Keratinocyte (primary cell): Measurements from ENCODE around the gene CACNA2D1. TPM values are rescaled to one million over a fixed set of nuclear protein-coding genes. Genes with fewer than 3 reads are reported as not detected.
"Not testable (repeated sequence)": the region's sequence is repeated elsewhere in the genome, so short reads cannot be mapped to it uniquely, and the experiment has no call there.

Experiments
- DNase-seq: peaks from one replicate; pipeline ENCODE4 v3.0.0-alpha.2; 2011; ENCODE audit warnings: low read depth, missing footprints, low spot score
- FAIRE-seq: peaks from 2 replicates; lab custom pipeline; 2011; peaks lifted over from hg19 to GRCh38; lab: Jason Lieb, UNC
- H2AFZ ChIP-seq: 2 replicates; pipeline ENCODE4 v1.6.0; 2012; ENCODE audit warnings: low read length, control low read depth, inconsistent platforms; ENCODE audit not compliant: control insufficient read depth
- H3K27ac ChIP-seq: 2 replicates; pipeline ENCODE4 v1.5.1; 2011; ENCODE audit warnings: low read length; ENCODE audit not compliant: control insufficient read depth, insufficient read depth
- H3K27me3 ChIP-seq: 3 replicates; pipeline ENCODE4 v1.6.0; 2011; ENCODE audit warnings: low read length; ENCODE audit not compliant: control insufficient read depth, insufficient read depth; ENCODE audit errors: extremely low read depth
- H3K36me3 ChIP-seq, 2 experiments: 2 replicates in 1 of 2; 3 replicates in 1 of 2; pipeline ENCODE4 v1.5.1; 2011; ENCODE audit warnings: low read length in 2 of 2, mild to moderate bottlenecking in 1 of 2; ENCODE audit not compliant: control insufficient read depth in 2 of 2, insufficient read depth in 2 of 2; ENCODE audit errors: extremely low read depth in 1 of 2
- H3K4me1 ChIP-seq: 3 replicates; pipeline ENCODE4 v1.5.1; 2011; ENCODE audit warnings: low read length; ENCODE audit not compliant: control insufficient read depth, insufficient read depth; ENCODE audit errors: extremely low read depth
- H3K4me2 ChIP-seq: 3 replicates; pipeline ENCODE4 v1.6.0; 2011; ENCODE audit warnings: low read depth, low read length; ENCODE audit not compliant: control insufficient read depth, insufficient read depth; ENCODE audit errors: extremely low read depth
- H3K4me3 ChIP-seq, 3 experiments: fragments of 200-600 bp in 1 of 3; sonication (generic) in 1 of 3; 2 replicates in 2 of 3; 3 replicates in 1 of 3; pipeline ENCODE4 v1.5.1; 2011 to 2016; ENCODE audit warnings: low read length in 3 of 3, mild to moderate bottlenecking in 3 of 3, control low read depth in 2 of 3, inconsistent platforms in 1 of 3, low read depth in 1 of 3, mixed read lengths in 1 of 3, mixed run types in 1 of 3, moderate library complexity in 1 of 3; ENCODE audit not compliant: control insufficient read depth in 2 of 3, insufficient read depth in 2 of 3; ENCODE audit errors: extremely low read depth in 1 of 3
- H3K79me2 ChIP-seq: 2 replicates; pipeline ENCODE4 v1.6.0; 2012; ENCODE audit warnings: low read length; ENCODE audit not compliant: control insufficient read depth, insufficient read depth
- H3K9ac ChIP-seq: 3 replicates; pipeline ENCODE4 v1.6.0; 2011; ENCODE audit warnings: low read length; ENCODE audit not compliant: control insufficient read depth, insufficient read depth; ENCODE audit errors: extremely low read depth
- H3K9me1 ChIP-seq: 3 replicates; pipeline ENCODE4 v1.6.0; 2011; ENCODE audit warnings: low read length; ENCODE audit not compliant: control insufficient read depth, insufficient read depth; ENCODE audit errors: extremely low read depth
- H3K9me3 ChIP-seq: 2 replicates; pipeline ENCODE4 v1.5.1; 2012; ENCODE audit warnings: low read depth, low read length; ENCODE audit not compliant: control insufficient read depth
- H4K20me1 ChIP-seq: 3 replicates; pipeline ENCODE4 v1.6.0; 2011; ENCODE audit warnings: low read length; ENCODE audit not compliant: control insufficient read depth, insufficient read depth; ENCODE audit errors: extremely low read depth
- CTCF ChIP-seq, 3 experiments: IDR thresholded peaks in 1 of 3; conservative IDR thresholded peaks in 1 of 3; optimal IDR thresholded peaks in 1 of 3; 2 replicates in 2 of 3; 3 replicates in 1 of 3; pipeline versions ENCODE3 to v1.5.1; 2011; ENCODE audit warnings: low read length in 3 of 3, mild to moderate bottlenecking in 3 of 3, moderate library complexity in 2 of 3, control low read depth in 1 of 3, inconsistent platforms in 1 of 3; ENCODE audit not compliant: insufficient read depth in 2 of 3; ENCODE audit errors: extremely low read depth in 1 of 3
- EZH2 ChIP-seq: IDR thresholded peaks from one replicate; pipeline ENCODE4 v1.6.1; 2012; ENCODE audit warnings: inconsistent platforms, mild to moderate bottlenecking, low read length, moderate library complexity
- dilution Hi-C: fragments of 300-500 bp; cut with MboI; formaldehyde crosslinking; loops from one replicate; pipeline ENCODE4 v1.7.0; 2020; ENCODE audit warnings: low sequenced_read_pairs; ENCODE audit not compliant: extremely low pct_ligation_motif_present
- polyA plus RNA-seq, 5 experiments: library from polyadenylated mRNA; depleted of rRNA in 3 of 5; stranded (reverse) in 3 of 5; stranded (forward) in 1 of 5; unstranded in 1 of 5; fragments of >200 nt; gene quantifications; 1 replicate in 1 of 5; 2 replicates in 3 of 5; 3 replicates in 1 of 5; pipeline versions ENCODE4 v1.2.1 to v1.2.3, GENCODE V29; 2011 to 2012; ENCODE audit warnings: missing spikeins in 2 of 5, low read depth in 1 of 5, low replicate concordance in 1 of 5

Gene CACNA2D1
- polyA plus RNA-seq, 1 donor (not counting 4 experiments of a cell fraction or from before 2014, with no cell fraction given), result 1.8 TPM

GRCh38 chr7:82433507-82433906, 10.1 kb downstream of the CACNA2D1 start:
- H2AFZ ChIP-seq, result no peak overlapping the region
- H3K27ac ChIP-seq, result no peak overlapping the region
- no peak overlapping the region for H3K4me3 ChIP-seq
- no peaks in the 10 kb centered on the region for H3K79me2 ChIP-seq
- no peaks in the 10 kb centered on the region for H3K4me1 ChIP-seq
- dilution Hi-C loops, result no loop called here
- no peaks in the 10 kb centered on the region for H3K9me3 ChIP-seq
- H4K20me1 ChIP-seq, result no peaks in the 10 kb centered on the region
- no peak for FAIRE-seq
- no peak overlapping the region for H3K9ac ChIP-seq
- no peak for TF ChIP-seq EZH2
- TF ChIP-seq CTCF (optimal IDR thresholded peaks at IDR 0.05 in 1 of 3, IDR thresholded peaks at IDR 0.05 in 1 of 3, conservative IDR thresholded peaks at IDR 0.05 in 1 of 3; ENCODE audit: extremely low read depth in 1 of 3, insufficient read depth in 2 of 3, low read length in 3 of 3), result no peak
- no peaks in the 10 kb centered on the region for H3K36me3 ChIP-seq
- H3K27me3 ChIP-seq, result no peaks in the 10 kb centered on the region
- H3K9me1 ChIP-seq, result no peaks in the 10 kb centered on the region
- no peak overlapping the region for H3K4me2 ChIP-seq
- DNase-seq, result no peak

- FAIRE-seq, H3K4me1 ChIP-seq, H3K79me2 ChIP-seq, H3K4me3 ChIP-seq, H3K27me3 ChIP-seq, dilution Hi-C loops, H3K4me2 ChIP-seq, H3K27ac ChIP-seq, DNase-seq, H3K9ac ChIP-seq, H3K9me3 ChIP-seq, H2AFZ ChIP-seq, H3K36me3 ChIP-seq, H3K9me1 ChIP-seq, H4K20me1 ChIP-seq: not testable (repeated sequence)
Observed at GRCh38 chr7:82432743-82433142, 10.8 kb downstream of the CACNA2D1 start.
